Astrocyte (in vitro differentiated cells and primary cell): Measurements from ENCODE around the gene GPLD1. TPM values are rescaled to one million over a fixed set of nuclear protein-coding genes. Genes with fewer than 3 reads are reported as not detected.
A peak's percentile ranks its signal among the peaks of the same experiment; 100 is the strongest.

Source experiments
- DNase-seq: peaks from one replicate; pipeline ENCODE4 v3.0.0-alpha.2; 2010; ENCODE audit warnings: low read depth
- FAIRE-seq: peaks from 2 replicates; lab custom pipeline; 2011; peaks lifted over from hg19 to GRCh38; lab: Jason Lieb, UNC
- H2AFZ ChIP-seq: 2 replicates; pipeline ENCODE4 v1.6.0; 2012; ENCODE audit warnings: low read depth, low read length, inconsistent platforms
- H3K27ac ChIP-seq: 2 replicates; pipeline ENCODE4 v1.5.1; 2011; ENCODE audit warnings: low read depth, low read length, inconsistent platforms
- H3K27me3 ChIP-seq: 2 replicates; pipeline ENCODE4 v1.6.0; 2011; ENCODE audit warnings: low read length, inconsistent platforms; ENCODE audit not compliant: insufficient read depth
- H3K36me3 ChIP-seq: 2 replicates; pipeline ENCODE4 v1.5.1; 2011; ENCODE audit warnings: low read length, inconsistent platforms; ENCODE audit not compliant: insufficient read depth
- H3K4me1 ChIP-seq: 2 replicates; pipeline ENCODE4 v1.5.1; 2011; ENCODE audit warnings: low read length, inconsistent platforms; ENCODE audit not compliant: insufficient read depth
- H3K4me2 ChIP-seq: 2 replicates; pipeline ENCODE4 v1.6.0; 2012; ENCODE audit warnings: low read length, inconsistent platforms
- H3K4me3 ChIP-seq: 2 replicates; pipeline ENCODE4 v1.5.1; 2011; ENCODE audit warnings: low read depth, mild to moderate bottlenecking, low read length, inconsistent platforms; ENCODE audit not compliant: insufficient read depth
- H3K79me2 ChIP-seq: 2 replicates; pipeline ENCODE4 v1.6.0; 2012; ENCODE audit warnings: mild to moderate bottlenecking, low read length, inconsistent platforms; ENCODE audit not compliant: insufficient read depth
- H3K9ac ChIP-seq: 2 replicates; pipeline ENCODE4 v1.6.0; 2012; ENCODE audit warnings: mild to moderate bottlenecking, low read length, inconsistent platforms
- H3K9me3 ChIP-seq: 2 replicates; pipeline ENCODE4 v1.5.1; 2012; ENCODE audit warnings: low read depth, mild to moderate bottlenecking, low read length, inconsistent platforms; ENCODE audit not compliant: insufficient read depth
- H4K20me1 ChIP-seq: 2 replicates; pipeline ENCODE4 v1.6.0; 2012; ENCODE audit warnings: low read length, inconsistent platforms; ENCODE audit not compliant: insufficient read depth
- H3K27ac Mint-ChIP-seq: one replicate; pipeline ENCODE4 v1.8.0; 2021; ENCODE audit warnings: mild to moderate bottlenecking, mixed read lengths; ENCODE audit not compliant: unreplicated experiment
- H3K27me3 Mint-ChIP-seq: one replicate; pipeline ENCODE4 v1.8.0; 2021; ENCODE audit warnings: low read depth, mixed read lengths; ENCODE audit not compliant: unreplicated experiment
- H3K36me3 Mint-ChIP-seq: one replicate; pipeline ENCODE4 v1.8.0; 2021; ENCODE audit warnings: low read depth, mixed read lengths; ENCODE audit not compliant: unreplicated experiment
- H3K4me1 Mint-ChIP-seq: one replicate; pipeline ENCODE4 v1.8.0; 2021; ENCODE audit warnings: low read depth, mixed read lengths; ENCODE audit not compliant: unreplicated experiment
- H3K4me3 Mint-ChIP-seq: one replicate; pipeline ENCODE4 v1.8.0; 2021; ENCODE audit warnings: mild to moderate bottlenecking, moderate library complexity, mixed read lengths; ENCODE audit not compliant: unreplicated experiment
- H3K9me3 Mint-ChIP-seq: one replicate; pipeline ENCODE4 v1.8.0; 2021; ENCODE audit warnings: mild to moderate bottlenecking, mixed read lengths; ENCODE audit not compliant: unreplicated experiment
- EZH2 ChIP-seq: IDR thresholded peaks from 2 replicates; pipeline ENCODE4 v1.6.1; 2012; ENCODE audit warnings: mild to moderate bottlenecking, low read length, inconsistent platforms; ENCODE audit not compliant: insufficient read depth
- total RNA-seq: library from RNA; stranded (reverse); gene quantifications from 2 replicates; pipeline ENCODE4 v1.2.1, GENCODE V29; 2021
- TF ChIP-seq, protein P1 (sequence below): IDR thresholded peaks from 2 replicates; pipeline ENCODE4 v1.5.1; 2011; ENCODE audit warnings: low read depth, mild to moderate bottlenecking, inconsistent platforms, low read length, moderate library complexity; ENCODE audit not compliant: insufficient read depth

Gene GPLD1
- total RNA-seq, 1 donor from 2014 or later = 0.75 TPM

DNA sequence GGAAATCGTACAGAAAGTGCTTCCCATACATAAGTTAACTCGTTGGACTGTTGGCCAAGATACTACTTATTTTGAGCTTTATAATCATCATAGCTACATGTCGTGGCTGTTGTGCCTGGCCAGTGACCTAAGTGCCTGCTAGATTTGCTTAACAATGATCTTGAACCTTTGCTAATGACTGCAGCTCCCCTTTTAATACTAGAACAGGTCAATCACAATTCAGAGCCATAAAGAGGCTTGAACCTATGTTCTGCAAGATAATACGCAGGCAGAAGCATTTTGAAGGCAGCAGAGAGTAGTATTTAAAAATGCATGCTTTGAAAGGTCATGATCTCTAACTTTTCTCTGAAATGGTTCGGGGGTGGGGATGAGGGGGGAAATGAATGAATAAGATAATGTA is 84.1 kb downstream of the GPLD1 start:
- Histone ChIP-seq H3K79me2 (peaks cover 28% of the 10 kb centered on the region), H3K4me2 (no peak overlapping the region), H4K20me1 (peaks cover 15% of the 10 kb centered on the region), H3K27ac (no peak overlapping the region), H3K9me3 (no peaks in the 10 kb centered on the region), H2AFZ (no peak overlapping the region), H3K4me1 (peaks cover 5% of the 10 kb centered on the region), H3K9ac (no peak overlapping the region), H3K4me3 (no peak overlapping the region), H3K36me3 (peaks cover 10% of the 10 kb centered on the region), H3K27me3 (no peaks in the 10 kb centered on the region)
- Mint-ChIP-seq H3K4me1 (peaks cover 17% of the 10 kb centered on the region), H3K27ac (no peak overlapping the region), H3K36me3 (peaks cover 5% of the 10 kb centered on the region), H3K27me3 (no peaks in the 10 kb centered on the region), H3K4me3 (peak overlapping the region; percentile 27), H3K9me3 (no peaks in the 10 kb centered on the region)
- DNase-seq (no peak), FAIRE-seq (no peak)
- TF ChIP-seq EZH2 = no peak
- TF ChIP-seq, protein P1, sequence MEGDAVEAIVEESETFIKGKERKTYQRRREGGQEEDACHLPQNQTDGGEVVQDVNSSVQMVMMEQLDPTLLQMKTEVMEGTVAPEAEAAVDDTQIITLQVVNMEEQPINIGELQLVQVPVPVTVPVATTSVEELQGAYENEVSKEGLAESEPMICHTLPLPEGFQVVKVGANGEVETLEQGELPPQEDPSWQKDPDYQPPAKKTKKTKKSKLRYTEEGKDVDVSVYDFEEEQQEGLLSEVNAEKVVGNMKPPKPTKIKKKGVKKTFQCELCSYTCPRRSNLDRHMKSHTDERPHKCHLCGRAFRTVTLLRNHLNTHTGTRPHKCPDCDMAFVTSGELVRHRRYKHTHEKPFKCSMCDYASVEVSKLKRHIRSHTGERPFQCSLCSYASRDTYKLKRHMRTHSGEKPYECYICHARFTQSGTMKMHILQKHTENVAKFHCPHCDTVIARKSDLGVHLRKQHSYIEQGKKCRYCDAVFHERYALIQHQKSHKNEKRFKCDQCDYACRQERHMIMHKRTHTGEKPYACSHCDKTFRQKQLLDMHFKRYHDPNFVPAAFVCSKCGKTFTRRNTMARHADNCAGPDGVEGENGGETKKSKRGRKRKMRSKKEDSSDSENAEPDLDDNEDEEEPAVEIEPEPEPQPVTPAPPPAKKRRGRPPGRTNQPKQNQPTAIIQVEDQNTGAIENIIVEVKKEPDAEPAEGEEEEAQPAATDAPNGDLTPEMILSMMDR = no peak

DNA sequence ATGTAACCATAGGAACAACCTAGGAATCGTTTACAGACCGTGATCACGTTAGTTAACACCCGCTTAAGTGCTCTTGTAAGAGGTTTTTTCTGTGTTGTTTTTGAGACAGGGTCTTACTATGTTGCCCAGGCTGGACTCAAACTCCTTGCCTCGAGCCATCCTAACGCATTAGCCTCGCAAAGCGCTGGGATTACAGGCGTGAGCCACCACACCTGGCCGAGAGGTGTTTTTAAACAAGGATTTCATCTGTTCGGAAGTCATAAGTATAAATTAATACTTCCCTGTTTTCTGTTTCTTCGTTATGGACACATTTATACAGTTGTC is 85.9 kb downstream of the GPLD1 start:
- peak overlapping the region; percentile 94 for H3K4me3 ChIP-seq
- peaks cover 3% of the 10 kb centered on the region for H3K36me3 ChIP-seq
- H4K20me1 ChIP-seq = peaks cover 11% of the 10 kb centered on the region
- no peak for TF ChIP-seq EZH2
- TF ChIP-seq, protein P1 = no peak
- H3K4me1 Mint-ChIP-seq = peaks cover 17% of the 10 kb centered on the region
- no peaks in the 10 kb centered on the region for H3K9me3 ChIP-seq
- peak overlapping the region; percentile 15 for H3K27ac Mint-ChIP-seq
- peak overlapping the region; percentile 85 for H3K9ac ChIP-seq
- no peaks in the 10 kb centered on the region for H3K27me3 Mint-ChIP-seq
- no peaks in the 10 kb centered on the region for H3K9me3 Mint-ChIP-seq
- peak overlapping the region; percentile 95 for H3K4me3 Mint-ChIP-seq
- peaks cover 5% of the 10 kb centered on the region for H3K36me3 Mint-ChIP-seq
- peaks cover 6% of the 10 kb centered on the region for H3K27me3 ChIP-seq
- H3K79me2 ChIP-seq = peaks cover 28% of the 10 kb centered on the region
- peak overlapping the region; percentile 41 for H3K27ac ChIP-seq
- DNase-seq (no peak), FAIRE-seq (no peak)
- H2AFZ ChIP-seq = peak overlapping the region; percentile 99
- H3K4me1 ChIP-seq = peaks cover 5% of the 10 kb centered on the region
- H3K4me2 ChIP-seq = peak overlapping the region; percentile 88

DNA sequence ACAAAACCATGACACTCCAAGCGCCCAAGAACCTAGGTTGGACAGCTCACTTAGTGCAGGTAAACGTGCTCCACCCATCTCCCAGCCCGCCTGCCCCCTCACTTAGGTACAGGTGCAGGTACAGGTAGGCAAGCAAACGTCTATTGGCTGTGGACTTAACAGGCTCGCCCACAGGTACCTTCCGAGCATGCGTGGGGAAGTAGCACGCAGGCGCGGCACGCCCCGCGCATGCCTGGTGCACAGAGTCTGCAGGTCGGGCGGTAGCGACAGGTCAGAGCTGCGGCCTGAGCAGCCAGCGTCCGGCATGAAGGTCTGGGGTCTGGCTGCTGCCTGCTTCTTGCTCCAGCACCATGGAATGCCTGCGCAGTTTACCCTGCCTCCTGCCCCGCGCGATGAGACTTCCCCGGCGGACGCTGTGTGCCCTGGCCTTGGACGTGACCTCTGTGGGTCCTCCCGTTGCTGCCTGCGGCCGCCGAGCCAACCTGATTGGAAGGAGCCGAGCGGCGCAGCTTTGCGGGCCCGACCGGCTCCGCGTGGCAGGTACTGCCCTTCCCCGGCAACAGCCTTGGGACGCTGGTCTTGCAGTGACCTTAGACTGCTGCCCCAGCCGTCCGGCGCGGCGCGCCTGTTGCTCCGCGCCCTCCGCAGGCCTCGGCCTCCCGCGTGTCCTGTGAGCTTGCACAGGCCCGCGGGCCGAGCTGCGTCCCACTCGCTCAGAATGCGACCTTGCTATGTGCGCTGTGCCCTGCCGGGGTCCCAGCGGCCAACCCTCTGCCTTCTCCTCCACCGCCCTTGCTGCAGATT is 86.5 kb downstream of the GPLD1 start, which contains the start of gene MRS2:
Gene MRS2 (plus strand): TSS at position 240 of the 804 bp plus-strand sequence. CDS start 111 bp downstream, at position 351.
- no peak for TF ChIP-seq EZH2
- TF ChIP-seq, protein P1 = no peak
- Histone ChIP-seq H3K9me3 (no peaks in the 10 kb centered on the region), H3K27ac (peak within 1 kb of the TSS; percentile 41), H3K27me3 (peaks cover 6% of the 10 kb centered on the region), H3K4me2 (peak within 1 kb of the TSS; percentile 88), H2AFZ (peak within 1 kb of the TSS; percentile 99), H3K4me3 (peak within 1 kb of the TSS; percentile 94), H4K20me1 (peaks cover 10% of the 10 kb centered on the region), H3K9ac (peak within 1 kb of the TSS; percentile 85), H3K36me3 (peaks cover 3% of the 10 kb centered on the region), H3K4me1 (peaks cover 5% of the 10 kb centered on the region), H3K79me2 (peaks cover 28% of the 10 kb centered on the region)
- H3K36me3 Mint-ChIP-seq = peaks cover 4% of the 10 kb centered on the region
- H3K27me3 Mint-ChIP-seq = no peaks in the 10 kb centered on the region
- peak; percentile 60 for DNase-seq
- H3K4me3 Mint-ChIP-seq = peak within 1 kb of the TSS; percentile 95
- H3K27ac Mint-ChIP-seq = peak within 1 kb of the TSS; percentile 26
- no peaks in the 10 kb centered on the region for H3K9me3 Mint-ChIP-seq
- FAIRE-seq = no peak
- H3K4me1 Mint-ChIP-seq = peaks cover 17% of the 10 kb centered on the region
